ENCODE measurements around the gene KRT77.

GRCh38 chr12:52673217-52673616, 30.1 kb downstream of the KRT77 start:
- TF ChIP-seq POLR2A (IDR thresholded peaks at IDR 0.05), result no peak
- TF ChIP-seq CTCF (IDR thresholded peaks at IDR 0.05), result no peak

All from lower leg skin (tissue), 3 donors.